SK-N-SH (cell line): ENCODE results near the gene SCN1B.

Experiments
- EP300 ChIP-seq, 2 experiments: IDR thresholded peaks; 2 replicates each; pipeline versions ENCODE4 v1.4.0 to v1.6.1; 2012; ENCODE audit warnings: borderline replicate concordance in 1 of 2, low read depth in 1 of 2, low read length in 1 of 2
- EZH2phosphoT487 ChIP-seq: fragments of 200-600 bp; sonication (generic); IDR thresholded peaks from 2 replicates; pipeline ENCODE4 v1.6.1; 2017; ENCODE audit warnings: low read depth, mixed run types, mild to moderate bottlenecking, antibody characterized with exemption, moderate library complexity, borderline replicate concordance
- GATA2 ChIP-seq: sonication (generic); formaldehyde crosslinking; IDR thresholded peaks from 2 replicates; pipeline ENCODE4 v1.5.0; 2020; ENCODE audit warnings: mild to moderate bottlenecking, missing genetic modification reagents
- JUND ChIP-seq: IDR thresholded peaks from 2 replicates; pipeline ENCODE4 v1.4.0; 2012
- RAD21 ChIP-seq: IDR thresholded peaks from 2 replicates; pipeline ENCODE4 v1.6.1; 2012; ENCODE audit warnings: mild to moderate bottlenecking, low read length
- RCOR1 ChIP-seq: fragments of 150-350 bp; IDR thresholded peaks from 2 replicates; pipeline ENCODE4 v1.6.1; 2017; ENCODE audit warnings: antibody characterized with exemption, low read length
- RXRA ChIP-seq: IDR thresholded peaks from 2 replicates; pipeline ENCODE4 v1.4.0; 2012; ENCODE audit warnings: low read depth, mild to moderate bottlenecking, borderline replicate concordance
- YY1 ChIP-seq: IDR thresholded peaks from 2 replicates; pipeline ENCODE4 v1.4.0; 2012; ENCODE audit warnings: low read depth, mild to moderate bottlenecking
- TF ChIP-seq, protein P1 (sequence below): fragments of 200-600 bp; sonication (generic); IDR thresholded peaks from 2 replicates; pipeline ENCODE4 v1.6.1; 2017; ENCODE audit warnings: antibody characterized with exemption, mild to moderate bottlenecking, moderate library complexity
- TF ChIP-seq, protein P2 (sequence below): IDR thresholded peaks from 2 replicates; pipeline ENCODE4 v1.4.0; 2012; ENCODE audit warnings: low read depth, borderline replicate concordance
- TF ChIP-seq, protein P3 (sequence below): IDR thresholded peaks from 2 replicates; pipeline ENCODE4 v1.6.1; 2012; ENCODE audit warnings: mild to moderate bottlenecking, low read depth, low read length, moderate library complexity
- TF ChIP-seq, protein P4 (sequence below): IDR thresholded peaks from 2 replicates; pipeline ENCODE4 v1.4.0; 2012; ENCODE audit warnings: low read depth

DNA sequence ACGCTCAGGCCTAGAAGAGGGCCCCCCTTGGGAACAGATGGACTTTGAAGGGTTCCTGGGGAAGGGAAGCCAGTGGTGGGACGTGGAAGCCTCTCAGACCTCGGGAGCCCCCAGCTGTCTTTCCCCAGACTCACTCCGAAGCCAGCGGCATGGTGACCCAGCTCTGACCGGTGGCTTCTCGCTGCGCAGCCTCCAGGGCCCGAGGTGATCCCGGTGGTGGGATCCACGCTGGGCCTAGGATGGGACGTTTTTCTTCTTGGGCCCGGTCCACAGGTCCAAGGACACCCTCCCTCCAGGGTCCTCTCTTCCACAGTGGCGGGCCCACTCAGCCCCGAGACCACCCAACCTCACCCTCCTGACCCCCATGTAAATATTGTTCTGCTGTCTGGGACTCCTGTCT is 35.9 kb downstream of the SCN1B start:
- TF ChIP-seq, protein P1, sequence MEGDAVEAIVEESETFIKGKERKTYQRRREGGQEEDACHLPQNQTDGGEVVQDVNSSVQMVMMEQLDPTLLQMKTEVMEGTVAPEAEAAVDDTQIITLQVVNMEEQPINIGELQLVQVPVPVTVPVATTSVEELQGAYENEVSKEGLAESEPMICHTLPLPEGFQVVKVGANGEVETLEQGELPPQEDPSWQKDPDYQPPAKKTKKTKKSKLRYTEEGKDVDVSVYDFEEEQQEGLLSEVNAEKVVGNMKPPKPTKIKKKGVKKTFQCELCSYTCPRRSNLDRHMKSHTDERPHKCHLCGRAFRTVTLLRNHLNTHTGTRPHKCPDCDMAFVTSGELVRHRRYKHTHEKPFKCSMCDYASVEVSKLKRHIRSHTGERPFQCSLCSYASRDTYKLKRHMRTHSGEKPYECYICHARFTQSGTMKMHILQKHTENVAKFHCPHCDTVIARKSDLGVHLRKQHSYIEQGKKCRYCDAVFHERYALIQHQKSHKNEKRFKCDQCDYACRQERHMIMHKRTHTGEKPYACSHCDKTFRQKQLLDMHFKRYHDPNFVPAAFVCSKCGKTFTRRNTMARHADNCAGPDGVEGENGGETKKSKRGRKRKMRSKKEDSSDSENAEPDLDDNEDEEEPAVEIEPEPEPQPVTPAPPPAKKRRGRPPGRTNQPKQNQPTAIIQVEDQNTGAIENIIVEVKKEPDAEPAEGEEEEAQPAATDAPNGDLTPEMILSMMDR: no peak
- TF ChIP-seq EZH2phosphoT487: no peak
- TF ChIP-seq, protein P2, sequence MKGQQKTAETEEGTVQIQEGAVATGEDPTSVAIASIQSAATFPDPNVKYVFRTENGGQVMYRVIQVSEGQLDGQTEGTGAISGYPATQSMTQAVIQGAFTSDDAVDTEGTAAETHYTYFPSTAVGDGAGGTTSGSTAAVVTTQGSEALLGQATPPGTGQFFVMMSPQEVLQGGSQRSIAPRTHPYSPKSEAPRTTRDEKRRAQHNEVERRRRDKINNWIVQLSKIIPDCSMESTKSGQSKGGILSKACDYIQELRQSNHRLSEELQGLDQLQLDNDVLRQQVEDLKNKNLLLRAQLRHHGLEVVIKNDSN: no peak
- TF ChIP-seq RCOR1: no peak
- TF ChIP-seq EP300 (IDR thresholded peaks at IDR 0.05; ENCODE audit: borderline replicate concordance in 1 of 2, low read depth in 1 of 2, low read length in 1 of 2): no peak
- TF ChIP-seq, protein P3, sequence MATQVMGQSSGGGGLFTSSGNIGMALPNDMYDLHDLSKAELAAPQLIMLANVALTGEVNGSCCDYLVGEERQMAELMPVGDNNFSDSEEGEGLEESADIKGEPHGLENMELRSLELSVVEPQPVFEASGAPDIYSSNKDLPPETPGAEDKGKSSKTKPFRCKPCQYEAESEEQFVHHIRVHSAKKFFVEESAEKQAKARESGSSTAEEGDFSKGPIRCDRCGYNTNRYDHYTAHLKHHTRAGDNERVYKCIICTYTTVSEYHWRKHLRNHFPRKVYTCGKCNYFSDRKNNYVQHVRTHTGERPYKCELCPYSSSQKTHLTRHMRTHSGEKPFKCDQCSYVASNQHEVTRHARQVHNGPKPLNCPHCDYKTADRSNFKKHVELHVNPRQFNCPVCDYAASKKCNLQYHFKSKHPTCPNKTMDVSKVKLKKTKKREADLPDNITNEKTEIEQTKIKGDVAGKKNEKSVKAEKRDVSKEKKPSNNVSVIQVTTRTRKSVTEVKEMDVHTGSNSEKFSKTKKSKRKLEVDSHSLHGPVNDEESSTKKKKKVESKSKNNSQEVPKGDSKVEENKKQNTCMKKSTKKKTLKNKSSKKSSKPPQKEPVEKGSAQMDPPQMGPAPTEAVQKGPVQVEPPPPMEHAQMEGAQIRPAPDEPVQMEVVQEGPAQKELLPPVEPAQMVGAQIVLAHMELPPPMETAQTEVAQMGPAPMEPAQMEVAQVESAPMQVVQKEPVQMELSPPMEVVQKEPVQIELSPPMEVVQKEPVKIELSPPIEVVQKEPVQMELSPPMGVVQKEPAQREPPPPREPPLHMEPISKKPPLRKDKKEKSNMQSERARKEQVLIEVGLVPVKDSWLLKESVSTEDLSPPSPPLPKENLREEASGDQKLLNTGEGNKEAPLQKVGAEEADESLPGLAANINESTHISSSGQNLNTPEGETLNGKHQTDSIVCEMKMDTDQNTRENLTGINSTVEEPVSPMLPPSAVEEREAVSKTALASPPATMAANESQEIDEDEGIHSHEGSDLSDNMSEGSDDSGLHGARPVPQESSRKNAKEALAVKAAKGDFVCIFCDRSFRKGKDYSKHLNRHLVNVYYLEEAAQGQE: no peak
- no peak for TF ChIP-seq JUND
- TF ChIP-seq RAD21: no peak
- TF ChIP-seq, protein P4, sequence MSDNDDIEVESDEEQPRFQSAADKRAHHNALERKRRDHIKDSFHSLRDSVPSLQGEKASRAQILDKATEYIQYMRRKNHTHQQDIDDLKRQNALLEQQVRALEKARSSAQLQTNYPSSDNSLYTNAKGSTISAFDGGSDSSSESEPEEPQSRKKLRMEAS: no peak
- no peak for TF ChIP-seq GATA2
- TF ChIP-seq RXRA: no peak
- no peak for TF ChIP-seq YY1
